OCI-LY3 (cell line): ENCODE results near the gene EEF1AKMT3.

Source experiments
- CTCF ChIP-seq: fragments of 200-600, 300-600 bp; sonication (generic); IDR thresholded peaks from 2 replicates; pipeline ENCODE4 v1.5.1; 2014; ENCODE audit warnings: antibody characterized with exemption, low read length, low read depth
- EZH2phosphoT487 ChIP-seq: fragments of 200-600 bp; shearing (Covaris generic); IDR thresholded peaks from 2 replicates; pipeline ENCODE4 v1.6.1; 2018; ENCODE audit warnings: antibody characterized with exemption, mixed run types, low read depth

- TF ChIP-seq CTCF, result no peak
- TF ChIP-seq EZH2phosphoT487, result no peak
Measured at GRCh38 chr12:57779736-57780135, 7.3 kb downstream of the EEF1AKMT3 start.
